HepG2 (cell line): ENCODE measurements around the gene GNPNAT1. TPM values are rescaled to one million over a fixed set of nuclear protein-coding genes. Genes with fewer than 3 reads are reported as not detected.

ENCODE experiments used
- ASH2L ChIP-seq: fragments of 300-600, 200-600 bp; sonication (generic); IDR thresholded peaks from 2 replicates; pipeline ENCODE4 v1.7.0; 2017; ENCODE audit warnings: low read depth, mild to moderate bottlenecking, moderate library complexity, mixed read lengths, low read length; ENCODE audit not compliant: insufficient read length
- EP300 ChIP-seq, 3 experiments: sonication (generic) in 1 of 3; formaldehyde crosslinking in 1 of 3; IDR thresholded peaks; 2 replicates each; pipeline versions ENCODE4 v1.5.1 to v1.6.1; 2011 to 2020; ENCODE audit warnings: low read depth in 2 of 3, low read length in 2 of 3, borderline replicate concordance in 1 of 3, improper control_type of control experiment in 1 of 3, mild to moderate bottlenecking in 1 of 3, missing genetic modification reagents in 1 of 3, moderate library complexity in 1 of 3
- GTF3A ChIP-seq: sonication (generic); formaldehyde crosslinking; conservative IDR thresholded peaks from 2 replicates; pipeline ENCODE4 v1.4.0; 2020; ENCODE audit warnings: mild to moderate bottlenecking, missing genetic modification reagents
- HBP1 ChIP-seq: IDR thresholded peaks from 2 replicates; pipeline ENCODE4 v1.6.1; 2016; ENCODE audit warnings: low read depth, control low read depth
- HHEX ChIP-seq: IDR thresholded peaks from 2 replicates; pipeline ENCODE4 v1.6.1; 2016; ENCODE audit warnings: control low read depth
- HOXA5 ChIP-seq: sonication (generic); formaldehyde crosslinking; IDR thresholded peaks from 2 replicates; pipeline ENCODE4 v1.4.0; 2020; ENCODE audit warnings: missing genetic modification reagents
- LCORL ChIP-seq, 2 experiments: fragments of 450-650 bp in 1 of 2; sonication (generic) in 1 of 2; formaldehyde crosslinking in 1 of 2; IDR thresholded peaks; 2 replicates each; pipeline versions ENCODE4 v1.5.0 to v1.6.1; 2017 to 2020; ENCODE audit warnings: antibody characterized with exemption in 1 of 2, missing genetic modification reagents in 1 of 2
- MTA3 ChIP-seq: sonication (generic); formaldehyde crosslinking; IDR thresholded peaks from 2 replicates; pipeline ENCODE4 v1.4.0; 2020; ENCODE audit warnings: missing genetic modification reagents
- MZF1 ChIP-seq: sonication (generic); formaldehyde crosslinking; IDR thresholded peaks from 2 replicates; pipeline ENCODE4 v1.8.1; 2023; ENCODE audit warnings: mild to moderate bottlenecking, missing genetic modification reagents, borderline replicate concordance
- SIN3A ChIP-seq: IDR thresholded peaks from 2 replicates; pipeline ENCODE4 v1.6.1; 2011; ENCODE audit warnings: low read depth, mild to moderate bottlenecking, control low read depth, low read length, borderline replicate concordance
- ZBTB44 ChIP-seq: sonication (generic); formaldehyde crosslinking; IDR thresholded peaks from 2 replicates; pipeline ENCODE4 v1.4.0; 2020; ENCODE audit warnings: missing genetic modification reagents
- ZNF318 ChIP-seq: sonication (generic); formaldehyde crosslinking; IDR thresholded peaks from 2 replicates; pipeline ENCODE4 v1.4.0; 2020; ENCODE audit warnings: mild to moderate bottlenecking, missing genetic modification reagents
- ZNF687 ChIP-seq: sonication (generic); formaldehyde crosslinking; IDR thresholded peaks from 2 replicates; pipeline ENCODE4 v1.5.1; 2020; ENCODE audit warnings: mild to moderate bottlenecking, missing genetic modification reagents, moderate library complexity
- polyA plus RNA-seq, 8 experiments: library from polyadenylated mRNA; depleted of rRNA in 3 of 8; stranded (reverse) in 7 of 8; unstranded in 1 of 8; fragments of >200 nt; fragmentation: Illumina TruSeq in 4 of 8; extraction: Trizol in 4 of 8; gene quantifications; 2 replicates each; pipeline versions ENCODE4 v1.2.1 to v1.2.3, GENCODE V29; 2011 to 2016; ENCODE audit warnings: low read depth in 4 of 8, missing spikeins in 1 of 8, mixed read lengths in 1 of 8; ENCODE audit not compliant: insufficient read depth in 1 of 8
- total RNA-seq, 5 experiments: library from RNA; depleted of rRNA; stranded (reverse); fragments of >200 nt; fragmentation: Illumina TruSeq; extraction: Trizol; gene quantifications; 2 replicates each; pipeline ENCODE4 v1.2.3, GENCODE V29; 2016; ENCODE audit warnings: low read depth in 1 of 5

Gene GNPNAT1
- total and polyA plus RNA-seq, 2 of the 13 experiments (the other 11 are each of a cell fraction or from before 2014, with no cell fraction given): 38.3 to 54.9 TPM

GRCh38 chr14:52821805-52822250 is 30.4 kb upstream of the GNPNAT1 start (continued):
- TF ChIP-seq ZNF318 (CRISPR knock-in tag) (0 out of 2 replicates have a peak, but pooled peaks have one; percentile 33), ZBTB44 (CRISPR knock-in tag) (no peak), ZNF687 (CRISPR knock-in tag) (no peak), GTF3A (CRISPR knock-in tag) (no peak), SIN3A (no peak), ASH2L (peak; percentile 83), EP300 (IDR thresholded peaks at IDR 0.05; ENCODE audit: low read depth in 2 of 2, low read length in 2 of 2) (peak; percentile 90 to 98; a peak in 3 of 4 replicates), EP300 (CRISPR knock-in tag; IDR thresholded peaks at IDR 0.05; ENCODE audit: borderline replicate concordance) (peak; percentile 96), LCORL (IDR thresholded peaks at IDR 0.05) (no peak), LCORL (CRISPR knock-in tag; IDR thresholded peaks at IDR 0.05) (peak; percentile 71), HBP1 (CRISPR knock-in tag) (no peak), MTA3 (CRISPR knock-in tag) (no peak), MZF1 (CRISPR knock-in tag) (peak; percentile 33; the same call in 1 of the 2 replicates), HHEX (CRISPR knock-in tag) (peak; percentile 70), HOXA5 (no peak)
